Liver (tissue), 9 donors: ENCODE results near the gene POC1A. TPM values are rescaled to one million over a fixed set of nuclear protein-coding genes. Genes with fewer than 3 reads are reported as not detected.
A peak's percentile ranks its signal among the peaks of the same experiment; 100 is the strongest.
"Not testable (repeated sequence)": the region's sequence is repeated elsewhere in the genome, so short reads cannot be mapped to it uniquely, and the experiment has no call there.

ENCODE experiments used
- DNase-seq: peaks from one replicate; pipeline ENCODE4 v3.0.0-alpha.2; 2017; ENCODE audit warnings: low spot score
- H3K27ac ChIP-seq, 2 donors: one replicate each; pipeline ENCODE4 v1.7.0; 2013; ENCODE audit warnings: inconsistent platforms in 2 of 2, low read length in 2 of 2, control low read depth in 1 of 2, low read depth in 1 of 2, mild to moderate bottlenecking in 1 of 2
- H3K27me3 ChIP-seq, 4 donors: one replicate each; pipeline versions ENCODE4 v1.6.1 to v1.7.0; 2013; ENCODE audit warnings: low read length in 3 of 4, inconsistent platforms in 1 of 4, mild to moderate bottlenecking in 1 of 4, moderate library complexity in 1 of 4; ENCODE audit not compliant: control insufficient read depth in 4 of 4, insufficient read depth in 4 of 4
- H3K36me3 ChIP-seq, 4 donors: one replicate each; pipeline versions ENCODE4 v1.6.1 to v1.7.0; 2013; ENCODE audit warnings: low read length in 3 of 4, mild to moderate bottlenecking in 3 of 4, low read depth in 1 of 4, moderate library complexity in 1 of 4; ENCODE audit not compliant: control insufficient read depth in 4 of 4, insufficient read depth in 3 of 4
- H3K4me1 ChIP-seq, 4 donors: one replicate each; pipeline versions ENCODE4 v1.6.1 to v1.7.0; 2013; ENCODE audit warnings: low read length in 3 of 4, mild to moderate bottlenecking in 3 of 4, moderate library complexity in 1 of 4; ENCODE audit not compliant: control insufficient read depth in 4 of 4, insufficient read depth in 4 of 4
- H3K4me3 ChIP-seq, 3 donors: one replicate each; pipeline versions ENCODE4 v1.6.1 to v1.7.0; 2013; ENCODE audit warnings: low read length in 3 of 3, control low read depth in 1 of 3, low read depth in 1 of 3, mild to moderate bottlenecking in 1 of 3
- H3K9ac ChIP-seq, 2 donors: one replicate each; pipeline ENCODE4 v1.7.0; 2013; ENCODE audit warnings: low read length in 2 of 2, mild to moderate bottlenecking in 2 of 2, moderate library complexity in 2 of 2, control low read depth in 1 of 2, low read depth in 1 of 2
- H3K9me3 ChIP-seq, 4 donors: one replicate each; pipeline versions ENCODE4 v1.6.1 to v1.7.0; 2013; ENCODE audit warnings: low read length in 3 of 4; ENCODE audit not compliant: control insufficient read depth in 4 of 4
- ATF3 ChIP-seq: IDR thresholded peaks from 2 replicates; pipeline ENCODE4 v1.6.1; 2016; ENCODE audit warnings: antibody characterized with exemption
- EGR1 ChIP-seq, 2 donors: IDR thresholded peaks; 2 replicates each; pipeline ENCODE4 v1.6.1; 2016 to 2018; ENCODE audit warnings: antibody characterized with exemption in 2 of 2, low read depth in 2 of 2
- FOXA1 ChIP-seq: IDR thresholded peaks from 2 replicates; pipeline ENCODE4 v1.6.1; 2016; ENCODE audit warnings: antibody characterized with exemption
- FOXA2 ChIP-seq: IDR thresholded peaks from 2 replicates; pipeline ENCODE4 v1.6.1; 2016; ENCODE audit warnings: antibody characterized with exemption
- GABPA ChIP-seq, 2 donors: IDR thresholded peaks in 1 of 2; conservative IDR thresholded peaks in 1 of 2; 2 replicates each; pipeline ENCODE4 v1.6.1; 2016; ENCODE audit warnings: antibody characterized with exemption in 2 of 2, mild to moderate bottlenecking in 1 of 2, moderate library complexity in 1 of 2
- HNF4A ChIP-seq, 2 donors: conservative IDR thresholded peaks; 2 replicates each; pipeline ENCODE4 v1.6.1; 2016; ENCODE audit warnings: antibody characterized with exemption in 2 of 2, mild to moderate bottlenecking in 2 of 2
- HNF4G ChIP-seq: IDR thresholded peaks from 2 replicates; pipeline ENCODE4 v1.6.1; 2016; ENCODE audit warnings: antibody characterized with exemption
- JUND ChIP-seq, 2 donors: IDR thresholded peaks; 2 replicates each; pipeline ENCODE4 v1.6.1; 2016; ENCODE audit warnings: antibody characterized with exemption in 2 of 2
- NR2F2 ChIP-seq: IDR thresholded peaks from 2 replicates; pipeline ENCODE4 v1.6.1; 2016; ENCODE audit warnings: antibody characterized with exemption
- RAD21 ChIP-seq, 2 donors: IDR thresholded peaks; 2 replicates each; pipeline ENCODE4 v1.6.1; 2016; ENCODE audit warnings: antibody characterized with exemption in 2 of 2, mild to moderate bottlenecking in 2 of 2
- REST ChIP-seq: IDR thresholded peaks from 2 replicates; pipeline ENCODE4 v1.6.1; 2016; ENCODE audit warnings: antibody characterized with exemption, mild to moderate bottlenecking
- RXRA ChIP-seq, 2 donors: IDR thresholded peaks; 2 replicates each; pipeline ENCODE4 v1.6.1; 2017 to 2018; ENCODE audit warnings: antibody characterized with exemption in 2 of 2, mild to moderate bottlenecking in 1 of 2
- SP1 ChIP-seq: IDR thresholded peaks from 2 replicates; pipeline ENCODE4 v1.6.1; 2018; ENCODE audit warnings: antibody characterized with exemption, mild to moderate bottlenecking
- TAF1 ChIP-seq: conservative IDR thresholded peaks from 2 replicates; pipeline ENCODE4 v1.6.1; 2016; ENCODE audit warnings: antibody characterized with exemption, mild to moderate bottlenecking
- YY1 ChIP-seq: IDR thresholded peaks from 2 replicates; pipeline ENCODE4 v1.6.1; 2016; ENCODE audit warnings: antibody characterized with exemption, mild to moderate bottlenecking
- ZBTB33 ChIP-seq: IDR thresholded peaks from 2 replicates; pipeline ENCODE4 v1.6.1; 2016; ENCODE audit warnings: antibody characterized with exemption
- WGBS: extraction: QIAGEN DNeasy Blood & Tissue Kit; methylation state at CpG from one replicate; pipeline ENCODE4 v1.1.7; 2013; 5-methylcytosine and 5-hydroxymethylcytosine counted together
- polyA plus RNA-seq, 2 donors: library from polyadenylated mRNA; stranded (reverse) in 1 of 2; unstranded in 1 of 2; fragments of 200-250 nt in 1 of 2; fragments of >200 nt in 1 of 2; fragmentation: Nextera tagmentation in 1 of 2; extraction: Ambion mirVana in 1 of 2; gene quantifications; one replicate each; pipeline versions ENCODE4 v1.2.1 to v1.2.3, GENCODE V29; 2013 to 2015
- total RNA-seq, 2 donors: library from RNA; depleted of rRNA; stranded (reverse); fragments of >200 nt; gene quantifications; one replicate each; pipeline ENCODE4 v1.2.3, GENCODE V29; 2014
- donor health status: healthy.
- donor health status: healthy.
- donor health status: healthy.
- donor health status: healthy.
- donor health status: healthy.

Gene POC1A
- total and polyA plus RNA-seq, 4 donors, result 1.4 to 12.7 (median 4.8) TPM

- Histone ChIP-seq H3K4me3 (no peak overlapping the region), H3K27me3 (no peaks in the 10 kb centered on the region), H3K27ac (no peak overlapping the region), H3K4me1 (peaks cover 0 to 8% (median 2%) of the 10 kb centered on the region in 4 donors), H3K36me3 (no peaks in the 10 kb centered on the region), H3K9ac (no peak overlapping the region), H3K9me3 (peaks cover 0 to 2% (median 0%) of the 10 kb centered on the region in 4 donors)
- TF ChIP-seq ZBTB33, result no peak
- TF ChIP-seq HNF4A (conservative IDR thresholded peaks at IDR 0.05), result peak in 1 of 2 donors; percentile 63
- 71% methylated on average over 5 of the region's 5 CpGs for WGBS
- no peak for DNase-seq
Measured at GRCh38 chr3:52034212-52034611, 120.0 kb downstream of the POC1A start.

GRCh38 chr3:52033748-52034147 is 120.5 kb downstream of the POC1A start:
- H3K4me1 ChIP-seq, H3K9me3 ChIP-seq, H3K36me3 ChIP-seq, H3K9ac ChIP-seq, H3K27ac ChIP-seq, H3K4me3 ChIP-seq, DNase-seq, H3K27me3 ChIP-seq: not testable (repeated sequence)
- WGBS, result 54% methylated on average over 6 of the region's 6 CpGs

- H3K9ac ChIP-seq, result no peak overlapping the region
- H3K36me3 ChIP-seq, result no peaks in the 10 kb centered on the region
- H3K4me1 ChIP-seq, result peaks cover 0 to 8% (median 2%) of the 10 kb centered on the region in 4 donors
- H3K27me3 ChIP-seq, result no peaks in the 10 kb centered on the region
- H3K9me3 ChIP-seq, result peaks cover 0 to 2% (median 0%) of the 10 kb centered on the region in 4 donors
- DNase-seq, result no peak
- WGBS, result 91% methylated on average over 11 of the region's 11 CpGs
- no peak for TF ChIP-seq EGR1 (IDR thresholded peaks at IDR 0.05; ENCODE audit: low read depth in 2 of 2)
- no peak for TF ChIP-seq FOXA1
- no peak for TF ChIP-seq RAD21 (IDR thresholded peaks at IDR 0.05)
- TF ChIP-seq GABPA (IDR thresholded peaks at IDR 0.05 in 1 of 2, conservative IDR thresholded peaks at IDR 0.05 in 1 of 2), result no peak
- TF ChIP-seq RXRA (IDR thresholded peaks at IDR 0.05), result no peak
- TF ChIP-seq FOXA2, result no peak
- TF ChIP-seq TAF1, result no peak
- no peak for TF ChIP-seq YY1
- no peak for TF ChIP-seq HNF4G
- no peak for TF ChIP-seq HNF4A (conservative IDR thresholded peaks at IDR 0.05)
- TF ChIP-seq JUND (IDR thresholded peaks at IDR 0.05), result no peak
- no peak overlapping the region for H3K27ac ChIP-seq
- no peak overlapping the region for H3K4me3 ChIP-seq
Measured at GRCh38 chr3:52032702-52033408, 121.4 kb downstream of the POC1A start.

- WGBS, result 95% methylated on average over 10 of the region's 10 CpGs
- H3K4me3 ChIP-seq, result no peak overlapping the region
- H3K27ac ChIP-seq, result no peak overlapping the region
- no peaks in the 10 kb centered on the region for H3K36me3 ChIP-seq
- H3K9me3 ChIP-seq, result peaks cover 0 to 2% (median 0%) of the 10 kb centered on the region in 4 donors
- no peak overlapping the region for H3K9ac ChIP-seq
- no peak for DNase-seq
- peaks cover 0 to 8% (median 2%) of the 10 kb centered on the region in 4 donors for H3K4me1 ChIP-seq
- no peaks in the 10 kb centered on the region for H3K27me3 ChIP-seq
- TF ChIP-seq NR2F2, result no peak
- TF ChIP-seq ATF3, result no peak
- no peak for TF ChIP-seq REST
- no peak for TF ChIP-seq SP1
- no peak for TF ChIP-seq HNF4A (conservative IDR thresholded peaks at IDR 0.05)
- TF ChIP-seq RXRA (IDR thresholded peaks at IDR 0.05), result no peak
- no peak for TF ChIP-seq GABPA (IDR thresholded peaks at IDR 0.05 in 1 of 2, conservative IDR thresholded peaks at IDR 0.05 in 1 of 2)
- TF ChIP-seq TAF1, result no peak
- TF ChIP-seq ZBTB33, result no peak
- TF ChIP-seq FOXA2, result no peak
Measured at GRCh38 chr3:52031896-52032295, 122.3 kb downstream of the POC1A start.
